ENCODE data around the gene ZNF8.

- no peak for TF ChIP-seq POLR2AphosphoS5 (IDR thresholded peaks at IDR 0.05)
- TF ChIP-seq CTCF (IDR thresholded peaks at IDR 0.05 in 8 of 11, conservative IDR thresholded peaks at IDR 0.05 in 3 of 11), result no peak
These were observed 39.5 kb downstream of the ZNF8 start for GRCh38 chr19:58318297-58318696.
